ENCODE measurements around the gene GJC2. TPM values are rescaled to one million over a fixed set of nuclear protein-coding genes. Genes with fewer than 3 reads are reported as not detected.

Gene GJC2
- total RNA-seq, 1 experiment from 2014 or later: 0.76 TPM

- peak; percentile 1 for ATAC-seq
- peaks cover 3% of the 10 kb centered on the region; the same call in 1 of the 2 replicates for H3K27me3 ChIP-seq (ENCODE audit: insufficient read depth, low read length)
- peak overlapping the region; percentile 81 for H3K9ac ChIP-seq (ENCODE audit: low read length)
- H3K36me3 ChIP-seq (ENCODE audit: control insufficient read depth in 1 of 2, insufficient read depth in 2 of 2, low read length in 2 of 2): no peaks in the 10 kb centered on the region
- H3K4me1 ChIP-seq (ENCODE audit: control insufficient read depth in 1 of 2, insufficient read depth in 2 of 2, low read length in 2 of 2): peaks cover 0 to 17% of the 10 kb centered on the region in 2 experiments; a peak in 3 of 4 replicates
- no peaks in the 10 kb centered on the region for H3K9me3 ChIP-seq (ENCODE audit: control insufficient read depth in 1 of 2, insufficient read depth in 1 of 2, low read depth in 1 of 2, low read length in 2 of 2)
- peak overlapping the region; percentile 56 for H3K27ac ChIP-seq (ENCODE audit: low read depth, low read length)
- peak overlapping the region; percentile 83 to 98 for H3K4me3 ChIP-seq (replicated peaks in 1 of 2; ENCODE audit: low read depth in 1 of 2, low read length in 2 of 2)
- H3K79me2 ChIP-seq (ENCODE audit: insufficient read depth, low read length): peaks cover 42% of the 10 kb centered on the region
- POLR2A ChIA-PET: no interaction called here
- CTCF ChIA-PET: no interaction called here
- DNase-seq (ENCODE audit: low read depth, low spot score): no peak
- peak overlapping the region; percentile 95 for H3K4me2 ChIP-seq (ENCODE audit: low read length)
- H3K9me2 ChIP-seq (ENCODE audit: insufficient read depth): no peaks in the 10 kb centered on the region
- no peaks in the 10 kb centered on the region for H4K20me1 ChIP-seq (ENCODE audit: insufficient read depth)
- H2AFZ ChIP-seq (ENCODE audit: low read depth, low read length, poor library complexity, severe bottlenecking): no peak overlapping the region
- BruUV-seq (replicated peaks): TSS peak; percentile 91
- RAD21 ChIA-PET (ENCODE audit: low non-redundant PET in 1 of 2, low total read pairs in 2 of 2, uncharacterized antibody in 2 of 2, unreplicated experiment in 2 of 2): no interaction called here
- intact Hi-C loops (cut with micrococcal nuclease): no loop called here
- TF ChIP-seq SIN3A (IDR thresholded peaks at IDR 0.05; ENCODE audit: low read depth) (peak; percentile 62; the same call in 1 of the 2 replicates), JUND (IDR thresholded peaks at IDR 0.05) (no peak), YY1 (IDR thresholded peaks at IDR 0.05; ENCODE audit: extremely low read depth, insufficient replicate concordance, low read depth, low read length) (peak; percentile 63), FOSL1 (IDR thresholded peaks at IDR 0.05; ENCODE audit: low read depth) (no peak), TCF7L2 (IDR thresholded peaks at IDR 0.05; ENCODE audit: borderline replicate concordance, extremely low read depth, insufficient read depth, insufficient read length) (no peak), EZH2phosphoT487 (IDR thresholded peaks at IDR 0.05; ENCODE audit: borderline replicate concordance) (no peak), MAX (IDR thresholded peaks at IDR 0.05) (no peak), POLR2AphosphoS5 (IDR thresholded peaks at IDR 0.05; ENCODE audit: low read depth, low read length) (no peak; the same call in 1 of the 2 replicates), POLR2A (IDR thresholded peaks at IDR 0.05; ENCODE audit: borderline replicate concordance, extremely low read depth, insufficient read depth, insufficient read length) (peak; percentile 40), CTCF (IDR thresholded peaks at IDR 0.05 in 2 of 3, conservative IDR thresholded peaks at IDR 0.05 in 1 of 3; ENCODE audit: borderline replicate concordance in 1 of 3, insufficient read depth in 1 of 3, low read depth in 2 of 3, low read length in 2 of 3) (no peak), ZNF274 (IDR thresholded peaks at IDR 0.05; ENCODE audit: low read depth, low read length) (no peak), ZFX (IDR thresholded peaks at IDR 0.05) (no peak), SRF (IDR thresholded peaks at IDR 0.05; ENCODE audit: low read depth) (no peak), EGR1 (IDR thresholded peaks at IDR 0.05; ENCODE audit: low read depth) (no peak), ELF1 (IDR thresholded peaks at IDR 0.05; ENCODE audit: borderline replicate concordance, low read depth) (no peak), EZH2 (IDR thresholded peaks at IDR 0.05) (no peak), SP1 (IDR thresholded peaks at IDR 0.05; ENCODE audit: low read depth) (no peak), CBX3 (IDR thresholded peaks at IDR 0.05; ENCODE audit: low read depth) (no peak), CEBPB (IDR thresholded peaks at IDR 0.05; ENCODE audit: low read depth) (no peak), REST (IDR thresholded peaks at IDR 0.05; ENCODE audit: low read depth) (no peak), RAD21 (IDR thresholded peaks at IDR 0.05; ENCODE audit: low read depth) (no peak)
- TF ChIP-seq, protein P1, sequence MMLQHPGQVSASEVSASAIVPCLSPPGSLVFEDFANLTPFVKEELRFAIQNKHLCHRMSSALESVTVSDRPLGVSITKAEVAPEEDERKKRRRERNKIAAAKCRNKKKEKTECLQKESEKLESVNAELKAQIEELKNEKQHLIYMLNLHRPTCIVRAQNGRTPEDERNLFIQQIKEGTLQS (IDR thresholded peaks at IDR 0.05): no peak
Observed at GRCh38 chr1:228139406-228139930, 10.3 kb upstream of the GJC2 start.

Measured in HCT116 (cell line).